H1 (cell line): ENCODE data around the gene TMEM106C. TPM values are rescaled to one million over a fixed set of nuclear protein-coding genes. Genes with fewer than 3 reads are reported as not detected.

Source experiments
- CTCF ChIA-PET: fragments of 300-600 bp; sonication (Branson Sonifier 250); formaldehyde crosslinking; loops from one replicate; lab custom pipeline; 2021; ENCODE audit not compliant: partially characterized antibody; lab: Charles Lee
- POLR2A ChIA-PET: fragments of 300-600 bp; sonication (Branson Sonifier 250); formaldehyde crosslinking; loops from one replicate; lab custom pipeline; 2021; ENCODE audit warnings: inconsistent platforms; ENCODE audit not compliant: partially characterized antibody; lab: Charles Lee
- DNase-seq, 2 experiments: peaks; one replicate each; pipeline versions ENCODE4 v3.0.0 to v3.0.0-alpha.2; 2010 to 2022; ENCODE audit warnings: low spot score in 2 of 2, low read depth in 1 of 2, mixed read lengths in 1 of 2
- FAIRE-seq: peaks from 2 replicates; lab custom pipeline; 2011; peaks lifted over from hg19 to GRCh38; lab: Jason Lieb, UNC
- H2AFZ ChIP-seq: 2 replicates; pipeline ENCODE4 v1.8.1; 2012; ENCODE audit warnings: low read length, inconsistent platforms
- H2AK5ac ChIP-seq: 2 replicates; pipeline ENCODE4 v1.6.1; 2013; ENCODE audit warnings: low read depth, low read length
- H2BK120ac ChIP-seq: replicated peaks from 2 replicates; pipeline ENCODE3; 2013; ENCODE audit warnings: low read depth, low read length, inconsistent platforms
- H2BK12ac ChIP-seq: 2 replicates; pipeline ENCODE4 v1.6.1; 2013; ENCODE audit warnings: low read depth, low read length
- H2BK15ac ChIP-seq: 2 replicates; pipeline ENCODE4 v1.6.1; 2013; ENCODE audit warnings: low read length
- H2BK20ac ChIP-seq: 2 replicates; pipeline ENCODE4 v1.6.1; 2013; ENCODE audit warnings: low read length
- H2BK5ac ChIP-seq: 2 replicates; pipeline ENCODE4 v1.6.1; 2013; ENCODE audit warnings: low read depth, low read length
- H3K14ac ChIP-seq: 2 replicates; pipeline ENCODE4 v1.6.1; 2013; ENCODE audit warnings: inconsistent platforms; ENCODE audit not compliant: insufficient read length
- H3K18ac ChIP-seq: 2 replicates; pipeline ENCODE4 v1.6.1; 2013; ENCODE audit warnings: low read length; ENCODE audit errors: extremely low read depth
- H3K23ac ChIP-seq: 2 replicates; pipeline ENCODE4 v1.6.1; 2013; ENCODE audit warnings: inconsistent platforms; ENCODE audit not compliant: insufficient read length
- H3K23me2 ChIP-seq: 2 replicates; pipeline ENCODE4 v1.6.1; 2013; ENCODE audit warnings: low read depth, low read length
- H3K27ac ChIP-seq: 2 replicates; pipeline ENCODE4 v1.6.1; 2011; ENCODE audit warnings: low read depth, low read length, inconsistent platforms
- H3K27me3 ChIP-seq, 4 experiments: replicated peaks in 1 of 4; 1 replicate in 1 of 4; 2 replicates in 3 of 4; pipeline versions ENCODE4 v1.6.1 to v1.8.1; 2011 to 2013; ENCODE audit warnings: low read length in 3 of 4, mild to moderate bottlenecking in 3 of 4, inconsistent platforms in 2 of 4, mixed read lengths in 2 of 4, moderate library complexity in 1 of 4; ENCODE audit not compliant: control insufficient read depth in 3 of 4, insufficient read depth in 3 of 4; ENCODE audit errors: extremely low read depth in 1 of 4
- H3K36me3 ChIP-seq, 4 experiments: 2 replicates each; pipeline versions ENCODE4 v1.6.1 to v1.8.1; 2011 to 2013; ENCODE audit warnings: mild to moderate bottlenecking in 4 of 4, low read length in 3 of 4, moderate library complexity in 2 of 4, control low read depth in 1 of 4, inconsistent platforms in 1 of 4; ENCODE audit not compliant: insufficient read depth in 4 of 4, control insufficient read depth in 2 of 4
- H3K4ac ChIP-seq: replicated peaks from 2 replicates; pipeline ENCODE3; 2013; ENCODE audit warnings: low read length, low read depth, mixed read lengths, inconsistent platforms; ENCODE audit not compliant: insufficient read length
- H3K4me1 ChIP-seq, 4 experiments: replicated peaks in 1 of 4; 1 replicate in 1 of 4; 2 replicates in 3 of 4; pipeline versions ENCODE4 v1.6.1 to v1.8.1; 2011 to 2013; ENCODE audit warnings: low read length in 3 of 4, inconsistent platforms in 2 of 4, mixed read lengths in 1 of 4; ENCODE audit not compliant: insufficient read depth in 4 of 4, control insufficient read depth in 3 of 4
- H3K4me2 ChIP-seq, 2 experiments: 2 replicates each; pipeline versions ENCODE4 v1.6.1 to v1.8.1; 2011 to 2013; ENCODE audit warnings: low read depth in 2 of 2, low read length in 2 of 2, control low read depth in 1 of 2, inconsistent platforms in 1 of 2, mild to moderate bottlenecking in 1 of 2; ENCODE audit not compliant: insufficient read depth in 1 of 2
- H3K4me3 ChIP-seq, 4 experiments: fragments of 200-600, 300-600 bp in 1 of 4; sonication (generic), shearing (Covaris generic), sonication (Bioruptor Twin) in 1 of 4; 2 replicates each; pipeline versions ENCODE4 v1.5.1 to v1.8.1; 2011 to 2016; ENCODE audit warnings: low read length in 4 of 4, low read depth in 3 of 4, control low read depth in 2 of 4, inconsistent platforms in 2 of 4, mild to moderate bottlenecking in 2 of 4, mixed read lengths in 1 of 4, moderate library complexity in 1 of 4; ENCODE audit not compliant: insufficient read depth in 2 of 4; ENCODE audit errors: extremely low read depth in 1 of 4
- H3K56ac ChIP-seq: replicated peaks from 2 replicates; pipeline ENCODE3; 2013; ENCODE audit warnings: low read depth, mild to moderate bottlenecking, mixed read lengths, low read length, inconsistent platforms; ENCODE audit not compliant: insufficient read length
- H3K79me1 ChIP-seq: 2 replicates; pipeline ENCODE4 v1.6.1; 2013; ENCODE audit warnings: low read depth, low read length, control low read depth
- H3K79me2 ChIP-seq, 2 experiments: 2 replicates each; pipeline versions ENCODE4 v1.6.1 to v1.8.1; 2012 to 2013; ENCODE audit warnings: low read length in 2 of 2, mild to moderate bottlenecking in 2 of 2, inconsistent platforms in 1 of 2; ENCODE audit not compliant: insufficient read depth in 2 of 2, control insufficient read depth in 1 of 2
- H3K9ac ChIP-seq, 4 experiments: replicated peaks in 1 of 4; 1 replicate in 1 of 4; 2 replicates in 3 of 4; pipeline versions ENCODE4 v1.6.1 to v1.8.1; 2011 to 2013; ENCODE audit warnings: low read depth in 3 of 4, low read length in 3 of 4, control low read depth in 2 of 4, mild to moderate bottlenecking in 2 of 4, moderate library complexity in 2 of 4, inconsistent platforms in 1 of 4; ENCODE audit errors: extremely low read depth in 1 of 4
- H3K9me3 ChIP-seq, 2 experiments: 2 replicates each; pipeline versions ENCODE4 v1.6.1 to v1.8.1; 2012 to 2013; ENCODE audit warnings: mild to moderate bottlenecking in 2 of 2, moderate library complexity in 2 of 2, control low read depth in 1 of 2, inconsistent platforms in 1 of 2, low read depth in 1 of 2, low read length in 1 of 2, mixed read lengths in 1 of 2; ENCODE audit not compliant: insufficient read depth in 2 of 2
- H4K20me1 ChIP-seq, 2 experiments: replicated peaks in 1 of 2; 2 replicates each; pipeline versions ENCODE3 to v1.8.1; 2011 to 2013; ENCODE audit warnings: inconsistent platforms in 2 of 2, low read length in 2 of 2, mild to moderate bottlenecking in 1 of 2; ENCODE audit not compliant: insufficient read depth in 2 of 2, control insufficient read depth in 1 of 2
- H4K5ac ChIP-seq: 2 replicates; pipeline ENCODE4 v1.6.1; 2013; ENCODE audit warnings: low read length, low read depth, mixed read lengths, inconsistent platforms; ENCODE audit not compliant: insufficient read length
- H4K8ac ChIP-seq: 2 replicates; pipeline ENCODE4 v1.8.0; 2013; ENCODE audit warnings: mild to moderate bottlenecking, moderate library complexity, low read length, inconsistent platforms; ENCODE audit not compliant: insufficient read depth; ENCODE audit errors: extremely low read depth
- H4K91ac ChIP-seq: replicated peaks from 2 replicates; pipeline ENCODE3; 2013; ENCODE audit warnings: low read length, mixed read lengths, inconsistent platforms; ENCODE audit not compliant: insufficient read length
- BRCA1 ChIP-seq: IDR thresholded peaks from 2 replicates; pipeline ENCODE4 v1.6.1; 2012; ENCODE audit warnings: low read depth, low read length, improper control_type of control experiment
- PHF8 ChIP-seq: fragments of 200-600 bp; sonication (generic); conservative IDR thresholded peaks from 2 replicates; pipeline ENCODE4 v1.7.1; 2012; ENCODE audit warnings: low read depth, mild to moderate bottlenecking, inconsistent platforms, low read length, moderate library complexity
- RAD21 ChIP-seq, 2 experiments: IDR thresholded peaks in 1 of 2; conservative IDR thresholded peaks in 1 of 2; 2 replicates each; pipeline ENCODE4 v1.6.1; 2011; ENCODE audit warnings: low read depth in 2 of 2, low read length in 2 of 2, improper control_type of control experiment in 1 of 2, inconsistent platforms in 1 of 2, mild to moderate bottlenecking in 1 of 2, moderate library complexity in 1 of 2
- TAF1 ChIP-seq: IDR thresholded peaks from 2 replicates; pipeline ENCODE4 v1.6.1; 2011; ENCODE audit warnings: mild to moderate bottlenecking, low read depth, low read length
- WGBS, 2 experiments: shearing (Covaris generic) in 1 of 2; methylation state at CpG; one replicate each; pipeline versions ENCODE4 v1.1.6 to v1.1.7; 2013 to 2015; ENCODE audit warnings: low lambda C conversion rate in 2 of 2, mixed read lengths in 2 of 2, inconsistent platforms in 1 of 2, low coverage in 1 of 2, missing lambda C conversion rate in 1 of 2; ENCODE audit not compliant: insufficient replicate concordance in 2 of 2, insufficient coverage in 1 of 2, insufficient read length in 1 of 2; ENCODE audit errors: extremely low coverage in 1 of 2, missing lambda C conversion rate in 1 of 2; 5-methylcytosine and 5-hydroxymethylcytosine counted together
- polyA plus RNA-seq, 7 experiments: library from polyadenylated mRNA; depleted of rRNA in 3 of 7; stranded (reverse) in 5 of 7; unstranded in 2 of 7; fragments of >200 nt in 5 of 7; fragments of 200-250 nt in 2 of 7; gene quantifications; 1 replicate in 5 of 7; 2 replicates in 1 of 7; 4 replicates in 1 of 7; pipeline versions ENCODE4 v1.2.1 to v1.2.3, GENCODE V29; 2011 to 2013; ENCODE audit warnings: missing spikeins in 2 of 7, mixed read lengths in 2 of 7
- total RNA-seq: library from RNA; stranded (reverse); fragmentation: NEBNext Ultra II Directional; extraction: Animal tissue kit (Norgen Biotek cat#: 25700); gene quantifications from 2 replicates; pipeline ENCODE4 v1.2.1, GENCODE V29; 2021
- TF ChIP-seq, protein P1 (sequence below): IDR thresholded peaks from 2 replicates; pipeline ENCODE4 v1.6.1; 2012; ENCODE audit warnings: inconsistent platforms

Gene TMEM106C
- total and polyA plus RNA-seq, 2 of the 8 experiments (the other 6 are each of a cell fraction or from before 2014, with no cell fraction given) = 36.6 to 45.3 TPM

DNA sequence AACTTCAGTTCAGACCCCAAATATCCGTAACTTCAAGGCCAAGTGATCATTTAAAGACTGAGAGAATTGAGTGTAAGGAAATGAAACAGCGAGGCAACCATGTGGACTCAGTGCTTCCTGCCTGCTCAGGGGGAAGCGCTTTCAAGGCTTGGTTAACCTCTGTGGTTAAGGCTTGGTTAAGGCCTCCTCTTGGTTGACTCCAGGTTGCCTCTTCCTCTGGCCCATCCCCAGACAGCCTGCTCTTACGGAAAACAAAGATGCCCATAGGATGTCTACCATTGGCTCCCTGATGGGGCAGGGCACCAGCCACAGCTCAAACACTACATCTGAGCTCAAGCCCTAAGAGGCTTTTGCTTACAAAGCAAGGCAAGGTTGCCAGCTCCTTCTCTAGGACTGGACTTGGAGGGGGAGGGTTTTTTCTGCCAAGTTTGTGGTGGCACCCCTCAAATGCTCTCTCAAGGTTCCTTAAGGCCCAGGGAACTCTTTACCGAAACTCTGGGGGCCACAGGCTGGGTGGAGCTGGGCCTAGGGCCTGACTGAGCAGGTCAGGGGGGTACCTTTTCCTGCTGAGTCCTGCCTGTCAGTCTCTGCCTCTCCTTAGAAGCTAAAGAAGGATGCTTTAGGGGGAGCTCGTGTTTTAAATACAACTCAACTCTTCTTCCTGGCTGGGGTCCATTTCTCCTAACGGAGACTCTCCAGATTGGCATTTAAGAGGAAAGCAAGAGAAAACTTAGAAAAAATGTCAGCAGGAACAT is 27.1 kb downstream of the TMEM106C start:
- Histone ChIP-seq H3K23me2 (no peaks in the 10 kb centered on the region; the same call in 1 of the 2 replicates), H2BK12ac (no peak overlapping the region), H3K4me1 (peaks cover 0 to 7% (median 3%) of the 10 kb centered on the region in 4 experiments; a peak in 4 of 7 replicates), H3K4ac (no peak overlapping the region), H3K56ac (no peak overlapping the region), H3K9ac (no peak overlapping the region), H3K36me3 (no peaks in the 10 kb centered on the region), H3K9me3 (no peaks in the 10 kb centered on the region), H3K27ac (no peak overlapping the region), H3K79me2 (no peaks in the 10 kb centered on the region), H2BK20ac (no peak overlapping the region), H4K20me1 (peaks cover 0 to 2% of the 10 kb centered on the region in 2 experiments), H4K5ac (no peak overlapping the region), H3K27me3 (peaks cover 0 to 21% (median 6%) of the 10 kb centered on the region in 4 experiments; a peak in 4 of 7 replicates), H4K91ac (no peak overlapping the region), H3K4me2 (no peak overlapping the region), H2BK15ac (no peak overlapping the region), H3K79me1 (no peaks in the 10 kb centered on the region), H3K23ac (no peak overlapping the region), H3K18ac (no peak overlapping the region), H3K14ac (no peak overlapping the region), H2AFZ (no peak overlapping the region), H2AK5ac (no peak overlapping the region), H2BK5ac (no peak overlapping the region), H3K4me3 (no peak overlapping the region), H4K8ac (no peak overlapping the region), H2BK120ac (no peak overlapping the region)
- DNase-seq (no peak), FAIRE-seq (no peak)
- TF ChIP-seq, protein P1, sequence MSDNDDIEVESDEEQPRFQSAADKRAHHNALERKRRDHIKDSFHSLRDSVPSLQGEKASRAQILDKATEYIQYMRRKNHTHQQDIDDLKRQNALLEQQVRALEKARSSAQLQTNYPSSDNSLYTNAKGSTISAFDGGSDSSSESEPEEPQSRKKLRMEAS = no peak
- TF ChIP-seq TAF1 (no peak), BRCA1 (no peak), PHF8 (no peak), RAD21 (IDR thresholded peaks at IDR 0.05 in 1 of 2, conservative IDR thresholded peaks at IDR 0.05 in 1 of 2; ENCODE audit: low read depth in 2 of 2, low read length in 2 of 2) (peak in 1 of 2 experiments; percentile 18; a peak in 1 of 4 replicates)
- 88% methylated on average over 7 of the region's 7 CpGs; no CpG with 5 or more reads in 1 of the 2 experiments for WGBS, 2 experiments
- POLR2A ChIA-PET = interaction anchor here (0.7 to 1.2 kb wide), 2 partner anchors 9 to 129 kb away, joined by 3 to 4 read pairs; partner anchors contain the start of gene PFKM
- CTCF ChIA-PET = interaction anchor here (0.6 to 2.6 kb wide), 9 partner anchors 9 to 171 kb away, joined by 3 to 9 read pairs (median 7); partner anchors contain the start of genes HDAC7 and TMEM106C
